Caco-2 (cell line): ENCODE data around the gene DMRT1. TPM values are rescaled to one million over a fixed set of nuclear protein-coding genes. Genes with fewer than 3 reads are reported as not detected.

ENCODE experiments used
- BruUV-seq: library from RNA; stranded (reverse); fragments of 400-500 nt; replicated peaks from 2 replicates; lab custom pipeline; 2021; lab: Mats Ljungman, UMichigan
- CTCF ChIA-PET: fragments of 300-600 bp; sonication (Branson Sonifier 250); formaldehyde crosslinking; loops from one replicate; lab custom pipeline; 2022; ENCODE audit warnings: antibody characterized with exemption; lab: Charles Lee
- POLR2A ChIA-PET: fragments of 300-600 bp; sonication (Branson Sonifier 250); formaldehyde crosslinking; loops from one replicate; lab custom pipeline; 2022; ENCODE audit warnings: antibody characterized with exemption; lab: Charles Lee
- DNase-seq, 2 experiments: peaks; one replicate each; pipeline versions ENCODE4 v3.0.0 to v3.0.0-alpha.2; 2020 to 2022
- H3K27me3 ChIP-seq: replicated peaks from 2 replicates; pipeline ENCODE4 v1.6.0; 2011; ENCODE audit warnings: low read length; ENCODE audit not compliant: control insufficient read depth, insufficient read depth
- H3K36me3 ChIP-seq: 2 replicates; pipeline ENCODE4 v1.5.1; 2011; ENCODE audit warnings: low read length; ENCODE audit not compliant: control insufficient read depth, insufficient read depth
- H3K4me1 ChIP-seq: fragments of 250-450 bp; sonication (Bioruptor Pico); 2 replicates; pipeline ENCODE4 v1.5.1; 2020; ENCODE audit warnings: mild to moderate bottlenecking
- H3K4me3 ChIP-seq: 2 replicates; pipeline ENCODE4 v1.5.1; 2011; ENCODE audit warnings: low read depth, mild to moderate bottlenecking, control low read depth, low read length
- H3K9me3 ChIP-seq: fragments of 250-450 bp; sonication (Bioruptor Pico); 2 replicates; pipeline ENCODE4 v1.5.1; 2020; ENCODE audit warnings: mild to moderate bottlenecking, moderate library complexity
- H3K27ac Mint-ChIP-seq: one replicate; pipeline ENCODE4 v1.8.0; 2022; ENCODE audit warnings: mixed read lengths; ENCODE audit not compliant: unreplicated experiment
- H3K27me3 Mint-ChIP-seq: one replicate; pipeline ENCODE4 v1.8.0; 2022; ENCODE audit warnings: mixed read lengths; ENCODE audit not compliant: insufficient read depth, unreplicated experiment
- H3K36me3 Mint-ChIP-seq: one replicate; pipeline ENCODE4 v1.8.0; 2022; ENCODE audit warnings: mild to moderate bottlenecking, mixed read lengths; ENCODE audit not compliant: insufficient read depth, unreplicated experiment
- H3K4me1 Mint-ChIP-seq: one replicate; pipeline ENCODE4 v1.8.0; 2022; ENCODE audit warnings: low read depth, mixed read lengths; ENCODE audit not compliant: unreplicated experiment
- H3K4me3 Mint-ChIP-seq: one replicate; pipeline ENCODE4 v1.8.0; 2022; ENCODE audit warnings: mild to moderate bottlenecking, moderate library complexity, mixed read lengths; ENCODE audit not compliant: unreplicated experiment
- H3K9me3 Mint-ChIP-seq: one replicate; pipeline ENCODE4 v1.8.0; 2022; ENCODE audit warnings: mixed read lengths; ENCODE audit not compliant: unreplicated experiment
- CTCF ChIP-seq, 2 experiments: fragments of 200-600 bp in 1 of 2; IDR thresholded peaks; 1 replicate in 1 of 2; 2 replicates in 1 of 2; pipeline versions ENCODE4 v1.5.1 to v1.8.0; 2011 to 2022; ENCODE audit warnings: antibody characterized with exemption in 1 of 2, control low read depth in 1 of 2, inconsistent platforms in 1 of 2, low read depth in 1 of 2, low read length in 1 of 2, mild to moderate bottlenecking in 1 of 2, moderate library complexity in 1 of 2; ENCODE audit not compliant: insufficient read depth in 1 of 2, severe bottlenecking in 1 of 2, unreplicated experiment in 1 of 2
- intact Hi-C: fragments of 100-400 bp; cut with micrococcal nuclease; formaldehyde crosslinking; loops from one replicate; pipeline ENCODE4 v1.10.0; 2022; ENCODE audit not compliant: unreplicated experiment
- total RNA-seq: library from RNA; stranded (reverse); gene quantifications from 2 replicates; pipeline ENCODE4 v1.2.3, GENCODE V29; 2022

Gene DMRT1
- total RNA-seq, 1 experiment from 2014 or later: not detected

- CTCF ChIA-PET: no interaction called here
- no peak overlapping the region for H3K4me3 ChIP-seq
- intact Hi-C loops: no loop called here
- no peaks in the 10 kb centered on the region for H3K4me1 Mint-ChIP-seq
- no peaks in the 10 kb centered on the region for H3K27me3 ChIP-seq
- DNase-seq: no peak
- H3K9me3 Mint-ChIP-seq: no peaks in the 10 kb centered on the region
- POLR2A ChIA-PET: no interaction called here
- BruUV-seq: no TSS peak
- H3K27ac Mint-ChIP-seq: no peak overlapping the region
- no peaks in the 10 kb centered on the region for H3K9me3 ChIP-seq
- no peak for TF ChIP-seq CTCF (IDR thresholded peaks at IDR 0.05; ENCODE audit: insufficient read depth in 1 of 2, low read depth in 1 of 2, low read length in 1 of 2, severe bottlenecking in 1 of 2, unreplicated experiment in 1 of 2)
- H3K4me1 ChIP-seq: no peaks in the 10 kb centered on the region
- H3K4me3 Mint-ChIP-seq: no peak overlapping the region
- H3K36me3 Mint-ChIP-seq: no peaks in the 10 kb centered on the region
- no peaks in the 10 kb centered on the region for H3K36me3 ChIP-seq
- no peaks in the 10 kb centered on the region for H3K27me3 Mint-ChIP-seq
These were observed 131.2 kb downstream of the DMRT1 start for GRCh38 chr9:972501-973294.

DNA sequence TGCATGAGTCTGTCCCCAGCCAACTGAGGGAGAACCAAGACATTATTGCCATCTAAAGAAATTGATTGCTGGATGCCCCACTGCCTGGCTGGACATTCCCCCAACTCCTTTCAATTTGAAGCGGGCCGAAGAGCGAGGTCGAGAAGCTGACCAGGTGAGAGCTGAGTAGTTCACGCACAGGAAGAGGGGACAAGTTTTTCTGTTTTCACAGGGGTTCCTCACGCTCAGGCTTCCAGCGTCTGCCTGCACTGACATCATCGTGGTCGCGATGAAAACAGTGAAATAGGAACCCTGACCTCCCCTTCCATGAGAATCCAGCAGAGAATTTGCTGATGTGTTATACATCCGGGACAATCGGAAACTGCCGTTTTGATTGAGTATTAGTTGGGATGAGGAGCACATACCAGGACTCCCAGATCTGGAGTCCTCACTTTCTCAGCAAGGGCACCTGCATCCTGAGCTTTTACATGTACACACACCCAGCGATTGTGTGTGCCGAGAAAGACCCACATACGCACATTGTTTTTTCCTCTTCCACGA is 131.9 kb downstream of the DMRT1 start:
- DNase-seq: no peak
- Histone ChIP-seq H3K4me1 (no peaks in the 10 kb centered on the region), H3K4me3 (no peak overlapping the region), H3K36me3 (no peaks in the 10 kb centered on the region), H3K9me3 (no peaks in the 10 kb centered on the region), H3K27me3 (no peaks in the 10 kb centered on the region; the same call in 1 of the 2 replicates)
- Mint-ChIP-seq H3K4me1 (no peaks in the 10 kb centered on the region), H3K36me3 (no peaks in the 10 kb centered on the region), H3K4me3 (no peak overlapping the region), H3K9me3 (no peaks in the 10 kb centered on the region), H3K27ac (no peak overlapping the region), H3K27me3 (peaks cover 2% of the 10 kb centered on the region)
- BruUV-seq: no TSS peak
- CTCF ChIA-PET: no interaction called here
- no peak for TF ChIP-seq CTCF (IDR thresholded peaks at IDR 0.05; ENCODE audit: insufficient read depth in 1 of 2, low read depth in 1 of 2, low read length in 1 of 2, severe bottlenecking in 1 of 2, unreplicated experiment in 1 of 2)
- POLR2A ChIA-PET: no interaction called here
- intact Hi-C loops: no loop called here

GRCh38 chr9:974031-974995 is 132.8 kb downstream of the DMRT1 start:
- no peaks in the 10 kb centered on the region; the same call in 1 of the 2 replicates for H3K27me3 ChIP-seq
- no peak overlapping the region for H3K4me3 Mint-ChIP-seq
- H3K27ac Mint-ChIP-seq: no peak overlapping the region
- POLR2A ChIA-PET: no interaction called here
- H3K9me3 Mint-ChIP-seq: no peaks in the 10 kb centered on the region
- no peaks in the 10 kb centered on the region for H3K36me3 ChIP-seq
- peaks cover 6% of the 10 kb centered on the region for H3K27me3 Mint-ChIP-seq
- H3K4me3 ChIP-seq: no peak overlapping the region
- H3K4me1 Mint-ChIP-seq: no peaks in the 10 kb centered on the region
- intact Hi-C loops: no loop called here
- CTCF ChIA-PET: no interaction called here
- DNase-seq: no peak
- H3K9me3 ChIP-seq: no peaks in the 10 kb centered on the region
- no peak for TF ChIP-seq CTCF (IDR thresholded peaks at IDR 0.05; ENCODE audit: insufficient read depth in 1 of 2, low read depth in 1 of 2, low read length in 1 of 2, severe bottlenecking in 1 of 2, unreplicated experiment in 1 of 2)
- no peaks in the 10 kb centered on the region for H3K4me1 ChIP-seq
- no TSS peak for BruUV-seq
- H3K36me3 Mint-ChIP-seq: no peaks in the 10 kb centered on the region
